Measurements from ENCODE around the gene GPR153.

GPR153 gene

GRCh38 chr1:6247651-6248050, 13.2 kb downstream of the GPR153 start:
- DNase-seq, result no peak

- peak; percentile 90 for DNase-seq
These were observed 14.1 kb downstream of the GPR153 start for GRCh38 chr1:6246497-6247467.

GRCh38 chr1:6245869-6246496, 14.9 kb downstream of the GPR153 start:
- no peak for DNase-seq

DNA sequence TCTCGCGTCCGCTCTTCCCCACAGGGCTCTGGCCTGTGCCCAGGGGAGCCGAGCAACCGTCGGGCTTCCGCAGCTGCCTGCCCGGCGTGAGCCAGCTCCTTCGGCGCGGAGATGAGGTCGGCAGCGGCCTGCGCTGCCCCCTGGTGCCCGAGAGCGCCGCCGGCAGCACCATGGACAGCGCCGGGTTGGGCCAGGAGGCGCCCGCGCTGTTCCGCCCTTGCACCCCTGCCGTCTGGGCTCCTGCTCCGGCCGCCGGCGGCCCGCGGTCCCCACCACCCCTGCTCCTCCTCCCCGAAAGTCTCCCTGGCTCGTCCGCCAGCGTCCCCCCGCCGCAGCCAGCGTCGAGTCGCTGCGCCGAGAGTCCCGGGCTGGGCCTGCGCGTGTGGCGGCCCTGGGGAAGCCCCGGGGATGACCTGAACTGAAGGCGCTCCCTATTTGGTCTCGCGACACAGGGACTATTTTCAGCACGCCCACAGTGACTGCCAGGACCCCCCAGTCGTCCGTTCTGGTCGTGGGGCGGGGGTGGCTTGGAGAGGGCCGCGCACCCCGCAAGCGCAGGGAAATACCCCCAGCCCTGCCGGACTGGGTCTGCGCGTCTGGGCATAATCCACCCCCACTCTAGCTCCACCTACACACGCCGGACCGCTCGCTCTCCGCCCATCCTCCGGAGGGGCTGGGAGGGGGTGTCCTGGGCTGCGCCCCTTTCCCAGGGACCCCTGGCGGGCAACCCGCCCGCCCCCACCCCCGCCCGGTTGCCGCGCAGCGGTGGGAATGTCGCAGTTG, 15.6 kb downstream of the GPR153 start:
- DNase-seq, result peak; percentile 90

- peak; percentile 46 for DNase-seq
These were observed 16.4 kb downstream of the GPR153 start for GRCh38 chr1:6244401-6245049.

DNA sequence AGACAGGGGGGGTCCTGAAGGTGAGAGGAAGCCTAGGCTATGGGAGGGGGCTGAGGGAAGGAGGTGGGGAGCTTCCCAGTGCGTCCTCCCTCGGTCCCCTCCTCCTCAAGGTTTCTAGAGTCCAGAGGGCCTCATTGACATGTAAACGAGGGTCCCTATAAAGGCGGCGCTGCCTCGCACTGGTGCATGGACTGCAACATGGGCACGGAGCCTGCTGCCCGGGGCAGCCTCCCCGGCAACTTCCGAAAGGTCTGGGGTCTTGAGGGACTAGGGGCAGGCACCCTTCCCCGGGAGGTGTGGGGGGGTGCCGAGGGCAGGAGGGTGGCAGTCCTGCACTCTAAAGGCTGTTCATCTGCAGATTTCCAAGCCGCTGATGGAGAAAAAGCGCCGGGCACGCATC, 16.9 kb downstream of the GPR153 start, which contains the start of gene HES3:
Gene HES3 (plus strand): TSS at position 187 of the 400 bp plus-strand sequence. CDS start 187 bp downstream, at position 374.
- peak; percentile 42 for DNase-seq

- no peak for DNase-seq
These were observed 17.7 kb downstream of the GPR153 start for GRCh38 chr1:6243053-6243834.

GRCh38 chr1:6241887-6242740, 18.8 kb downstream of the GPR153 start:
- peak; percentile 58 for DNase-seq

GRCh38 chr1:6241107-6241886, 19.6 kb downstream of the GPR153 start:
- peak; percentile 47 for DNase-seq

DNA sequence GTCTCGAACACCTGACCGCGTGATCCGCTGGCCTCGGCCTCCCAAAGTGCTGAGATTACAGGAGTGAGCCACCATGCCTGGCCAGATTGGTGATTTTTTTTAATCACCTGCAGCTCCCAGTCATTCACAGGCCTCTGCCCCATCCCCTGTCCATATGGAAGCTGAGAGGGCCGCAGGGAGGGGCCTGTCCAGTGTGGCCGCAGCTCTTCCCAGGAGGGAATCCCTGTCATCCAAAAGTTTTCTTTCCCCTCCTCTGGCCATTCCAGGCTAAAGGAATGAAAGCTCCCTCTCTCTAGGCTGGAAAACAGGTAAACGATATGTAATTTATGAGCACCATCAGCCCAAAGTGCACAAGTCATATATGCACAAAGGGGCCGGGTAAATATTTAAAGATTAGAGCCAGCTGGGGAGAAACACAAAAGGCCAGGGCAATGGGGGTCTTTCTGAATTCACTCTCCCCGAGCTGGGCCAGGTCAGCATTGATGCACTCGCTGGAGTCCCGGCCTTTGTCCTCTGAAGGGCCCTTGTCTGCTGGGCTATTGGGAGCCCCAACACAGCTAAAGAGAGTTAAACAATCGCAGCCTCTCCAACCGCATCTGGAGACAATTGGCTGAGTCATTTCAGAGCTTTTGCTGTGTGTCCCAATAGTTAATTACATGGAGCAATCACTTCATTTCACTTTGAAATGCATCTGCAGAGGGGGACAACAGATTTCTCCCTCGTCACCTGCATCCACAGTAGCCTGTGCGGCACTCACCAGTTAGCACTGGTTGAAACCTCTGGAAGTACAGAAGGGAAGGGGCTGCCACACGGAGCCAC, 20.7 kb downstream of the GPR153 start:
- peak; percentile 56 for DNase-seq

- DNase-seq, result no peak
These were observed 21.6 kb downstream of the GPR153 start for GRCh38 chr1:6239213-6239752.

- DNase-seq, result no peak
These were observed 23.8 kb downstream of the GPR153 start for GRCh38 chr1:6237093-6237492.

DNA sequence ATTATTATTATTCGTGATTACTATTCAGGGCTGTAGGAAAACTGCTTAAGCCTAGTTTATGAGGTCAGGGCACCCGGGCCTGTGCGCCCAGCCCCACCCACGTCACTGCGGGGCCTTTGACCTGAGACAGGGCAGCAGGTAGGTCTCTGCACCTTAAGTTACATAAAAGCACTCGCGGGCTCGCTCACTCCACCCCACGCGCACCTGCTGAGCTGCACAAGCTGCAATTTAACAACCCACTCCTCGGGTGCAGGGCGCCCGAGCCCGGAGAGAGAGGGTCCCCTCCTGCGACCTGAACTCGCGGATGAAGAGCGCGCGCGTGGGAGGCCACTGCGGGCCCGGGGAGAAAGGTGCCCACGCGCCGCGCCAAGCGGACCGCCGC, 25.6 kb downstream of the GPR153 start:
- DNase-seq, result no peak

DNA sequence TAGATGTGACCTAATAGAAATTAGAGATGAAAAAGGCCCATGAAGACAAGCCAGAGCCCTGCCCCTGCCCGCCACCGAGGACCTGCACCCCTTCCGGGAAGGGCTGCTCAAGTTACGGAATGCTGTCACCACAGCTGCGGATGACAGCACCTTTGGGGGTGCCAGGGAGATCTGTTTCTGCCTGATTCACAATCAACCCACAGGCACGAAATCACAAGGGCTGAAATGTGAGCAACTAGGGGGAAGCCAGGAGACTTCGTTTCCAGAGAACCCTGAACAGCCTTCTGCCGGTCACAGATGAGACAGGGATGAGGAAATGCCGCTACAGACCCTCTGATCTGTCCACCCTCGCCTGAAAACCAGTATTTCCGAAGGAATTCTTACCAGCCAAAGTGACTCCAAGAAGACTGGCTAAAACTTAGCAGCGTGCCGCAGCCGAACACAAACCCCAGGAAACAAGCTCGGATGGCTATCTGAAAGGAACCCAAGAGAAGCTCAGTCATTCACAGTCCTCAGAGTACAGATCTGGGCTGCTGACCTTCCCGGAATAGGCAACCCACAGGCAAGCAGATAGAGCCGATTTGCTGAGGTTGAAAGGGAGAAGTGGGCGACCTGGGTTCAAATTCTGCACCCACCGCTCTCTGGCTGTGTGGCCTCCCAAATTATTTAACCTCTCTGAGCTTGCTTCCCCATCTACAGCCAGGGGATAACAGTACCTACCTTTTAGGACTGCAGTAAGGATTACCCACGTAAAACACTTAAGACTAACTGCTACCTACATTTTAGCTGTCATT, 26.2 kb downstream of the GPR153 start:
- DNase-seq, result no peak

DNA sequence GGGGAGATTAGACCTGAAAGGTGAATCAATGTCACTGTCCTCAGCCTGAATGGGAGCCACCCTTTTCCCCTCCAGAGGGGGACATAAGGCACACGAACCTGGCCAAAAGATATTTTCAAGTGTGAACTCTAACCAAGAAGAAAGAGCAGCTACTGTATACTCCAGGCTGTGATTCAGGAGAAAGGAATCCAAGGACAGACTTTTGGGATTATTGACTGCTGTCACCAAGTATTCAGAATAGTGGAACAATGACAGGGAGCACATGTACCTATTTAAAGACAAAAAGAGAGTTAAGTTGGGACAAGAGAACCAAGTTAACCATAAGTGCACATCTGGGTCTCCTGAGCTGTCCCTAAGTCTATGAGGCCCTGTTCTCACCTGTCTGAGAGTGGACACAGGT, 27.5 kb downstream of the GPR153 start:
- no peak for DNase-seq

GRCh38 chr1:6225651-6226050, 35.2 kb downstream of the GPR153 start:
- no peak for DNase-seq

- DNase-seq, result no peak
These were observed 36.2 kb downstream of the GPR153 start for GRCh38 chr1:6224718-6225117.

- no peak for DNase-seq
These were observed 37.3 kb downstream of the GPR153 start for GRCh38 chr1:6223617-6224016.

Data from islet precursor cell (in vitro differentiated cells).